Measurements from ENCODE around the gene CFDP1. TPM values are rescaled to one million over a fixed set of nuclear protein-coding genes. Genes with fewer than 3 reads are reported as not detected.
A peak's percentile ranks its signal among the peaks of the same experiment; 100 is the strongest.

The CFDP1 gene
- polyA plus RNA-seq, 1 donor (not counting 4 experiments of a cell fraction or from before 2014, with no cell fraction given): 42.1 TPM

DNA sequence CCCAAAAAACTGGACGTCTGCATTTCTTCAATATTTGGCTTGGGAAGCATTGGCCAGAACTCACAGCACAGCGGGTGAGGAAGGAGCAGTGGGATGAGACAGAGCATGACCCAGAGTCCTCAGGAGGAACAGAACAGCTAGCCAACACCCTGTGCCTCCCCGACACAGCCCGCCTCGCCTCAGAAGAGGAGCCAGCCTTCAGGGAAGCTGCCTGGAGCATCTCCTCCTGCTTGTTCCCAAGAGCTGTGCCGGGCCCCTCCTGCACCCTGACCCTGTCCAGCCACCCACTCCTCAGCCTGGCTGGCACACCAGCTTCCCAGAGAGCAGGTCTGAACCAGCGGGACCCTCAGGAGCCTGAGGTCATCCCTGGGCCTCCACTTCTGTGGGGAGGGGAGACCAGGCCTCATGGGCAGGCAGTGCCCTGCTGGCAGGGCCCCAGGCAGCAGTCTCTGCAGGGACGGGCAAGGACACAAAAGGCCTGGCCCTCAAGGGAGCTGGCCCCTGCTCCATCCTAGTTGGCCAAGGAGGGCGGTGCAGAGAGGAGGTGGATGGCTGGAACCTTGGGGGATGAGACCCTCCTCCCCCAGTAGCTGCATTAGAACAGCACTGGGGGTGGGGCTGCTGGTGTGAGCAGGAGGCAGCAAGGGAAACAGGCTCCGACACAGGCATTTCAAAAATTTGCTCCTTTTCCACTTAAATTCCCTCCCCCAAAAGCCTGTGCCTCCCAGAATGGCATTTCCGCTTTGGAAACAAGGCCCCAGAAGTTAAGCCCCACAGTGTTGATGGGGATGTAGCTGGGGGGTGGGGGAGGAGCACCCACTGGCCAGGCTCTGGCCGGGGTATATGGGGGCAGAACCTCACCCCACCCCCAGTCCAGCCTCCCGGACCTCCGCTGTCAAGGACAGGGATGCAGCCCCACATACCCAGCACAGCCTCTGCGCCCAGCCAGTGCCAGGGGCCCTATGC lies 180.1 kb downstream of the CFDP1 start:
- DNase-seq (ENCODE audit: low read depth, low spot score): no peak
- H3K4me3 ChIP-seq (ENCODE audit: control insufficient read depth in 2 of 3, extremely low read depth in 1 of 3, insufficient read depth in 2 of 3, low read depth in 1 of 3, low read length in 3 of 3): no peak overlapping the region
- peak overlapping the region; percentile 9 for H3K9ac ChIP-seq (ENCODE audit: control insufficient read depth, extremely low read depth, insufficient read depth, low read length)
- peaks cover 2 to 15% of the 10 kb centered on the region in 2 experiments for H3K36me3 ChIP-seq (ENCODE audit: control insufficient read depth in 2 of 2, extremely low read depth in 1 of 2, insufficient read depth in 2 of 2, low read length in 2 of 2)
- peaks cover 92% of the 10 kb centered on the region for H3K79me2 ChIP-seq (ENCODE audit: control insufficient read depth, insufficient read depth, low read length)
- H3K27ac ChIP-seq (ENCODE audit: control insufficient read depth, insufficient read depth, low read length): no peak overlapping the region
- H4K20me1 ChIP-seq (ENCODE audit: control insufficient read depth, extremely low read depth, insufficient read depth, low read length): peaks cover 31% of the 10 kb centered on the region
- H3K4me1 ChIP-seq (ENCODE audit: control insufficient read depth, extremely low read depth, insufficient read depth, low read length): peaks cover 73% of the 10 kb centered on the region
- peaks cover 5% of the 10 kb centered on the region for H3K9me1 ChIP-seq (ENCODE audit: control insufficient read depth, extremely low read depth, insufficient read depth, low read length)
- no peaks in the 10 kb centered on the region for H3K27me3 ChIP-seq (ENCODE audit: control insufficient read depth, extremely low read depth, insufficient read depth, low read length)
- TF ChIP-seq EZH2 (IDR thresholded peaks at IDR 0.05; ENCODE audit: low read length): no peak
- TF ChIP-seq, protein P1, sequence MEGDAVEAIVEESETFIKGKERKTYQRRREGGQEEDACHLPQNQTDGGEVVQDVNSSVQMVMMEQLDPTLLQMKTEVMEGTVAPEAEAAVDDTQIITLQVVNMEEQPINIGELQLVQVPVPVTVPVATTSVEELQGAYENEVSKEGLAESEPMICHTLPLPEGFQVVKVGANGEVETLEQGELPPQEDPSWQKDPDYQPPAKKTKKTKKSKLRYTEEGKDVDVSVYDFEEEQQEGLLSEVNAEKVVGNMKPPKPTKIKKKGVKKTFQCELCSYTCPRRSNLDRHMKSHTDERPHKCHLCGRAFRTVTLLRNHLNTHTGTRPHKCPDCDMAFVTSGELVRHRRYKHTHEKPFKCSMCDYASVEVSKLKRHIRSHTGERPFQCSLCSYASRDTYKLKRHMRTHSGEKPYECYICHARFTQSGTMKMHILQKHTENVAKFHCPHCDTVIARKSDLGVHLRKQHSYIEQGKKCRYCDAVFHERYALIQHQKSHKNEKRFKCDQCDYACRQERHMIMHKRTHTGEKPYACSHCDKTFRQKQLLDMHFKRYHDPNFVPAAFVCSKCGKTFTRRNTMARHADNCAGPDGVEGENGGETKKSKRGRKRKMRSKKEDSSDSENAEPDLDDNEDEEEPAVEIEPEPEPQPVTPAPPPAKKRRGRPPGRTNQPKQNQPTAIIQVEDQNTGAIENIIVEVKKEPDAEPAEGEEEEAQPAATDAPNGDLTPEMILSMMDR (optimal IDR thresholded peaks at IDR 0.05 in 1 of 3, IDR thresholded peaks at IDR 0.05 in 1 of 3, conservative IDR thresholded peaks at IDR 0.05 in 1 of 3; ENCODE audit: extremely low read depth in 1 of 3, insufficient read depth in 2 of 3, low read length in 3 of 3): no peak
- dilution Hi-C loops (cut with MboI; ENCODE audit: extremely low pct_ligation_motif_present, low sequenced_read_pairs): no loop called here
- H3K4me2 ChIP-seq (ENCODE audit: control insufficient read depth, extremely low read depth, insufficient read depth, low read depth, low read length): no peak overlapping the region
- H2AFZ ChIP-seq (ENCODE audit: control insufficient read depth, low read length): no peak overlapping the region
- FAIRE-seq: no peak
- H3K9me3 ChIP-seq (ENCODE audit: control insufficient read depth, low read depth, low read length): no peaks in the 10 kb centered on the region

DNA sequence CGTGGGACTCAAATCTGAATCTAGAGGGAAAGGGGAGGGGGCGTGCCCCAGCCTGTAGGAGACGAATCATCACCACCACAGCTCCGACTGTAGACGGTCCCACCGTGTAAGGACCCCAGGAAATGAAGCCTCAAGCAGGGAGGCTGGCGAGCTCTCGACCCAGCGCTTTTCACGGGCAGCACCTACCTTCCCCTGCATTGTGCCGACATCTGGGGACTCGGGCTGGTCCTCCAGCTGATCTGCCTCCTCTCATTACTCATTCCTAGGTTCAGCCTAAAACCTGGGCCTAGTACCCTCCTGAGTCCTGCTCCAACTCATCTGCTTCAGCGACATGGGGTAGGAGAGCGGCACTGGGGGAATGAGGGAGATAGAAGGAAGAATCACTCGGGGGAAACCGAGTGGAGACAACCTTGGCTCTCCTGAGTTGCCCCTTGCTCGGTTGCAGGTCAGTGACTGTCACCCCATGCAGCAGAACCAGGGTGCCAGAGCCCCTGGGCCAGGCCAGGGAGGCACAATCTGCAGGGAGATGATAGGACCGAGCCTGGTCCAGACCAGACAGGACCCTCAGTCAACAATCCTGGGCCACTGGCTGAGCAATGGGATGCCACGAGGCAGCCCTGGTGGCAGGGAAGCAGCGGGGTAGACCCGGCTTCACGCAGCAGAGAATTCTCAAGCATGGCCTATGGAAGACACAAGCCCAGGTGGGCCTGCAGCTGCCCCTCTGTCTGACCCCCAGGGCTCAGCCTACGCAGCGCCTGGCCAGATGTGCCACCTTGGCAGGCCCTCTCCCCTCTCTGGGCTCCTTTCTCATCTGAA lies 181.0 kb downstream of the CFDP1 start:
- dilution Hi-C loops (cut with MboI; ENCODE audit: extremely low pct_ligation_motif_present, low sequenced_read_pairs): no loop called here
- peaks cover 33% of the 10 kb centered on the region for H4K20me1 ChIP-seq (ENCODE audit: control insufficient read depth, extremely low read depth, insufficient read depth, low read length)

More for the DNA sequence above, 181.0 kb downstream of the CFDP1 start:
- FAIRE-seq: no peak
- Histone ChIP-seq H3K79me2 (ENCODE audit: control insufficient read depth, insufficient read depth, low read length) (peaks cover 92% of the 10 kb centered on the region), H3K9me1 (ENCODE audit: control insufficient read depth, extremely low read depth, insufficient read depth, low read length) (peaks cover 5% of the 10 kb centered on the region), H3K27ac (ENCODE audit: control insufficient read depth, insufficient read depth, low read length) (peak overlapping the region; percentile 59), H3K36me3 (ENCODE audit: control insufficient read depth in 2 of 2, extremely low read depth in 1 of 2, insufficient read depth in 2 of 2, low read length in 2 of 2) (peaks cover 2 to 12% of the 10 kb centered on the region in 2 experiments), H3K9me3 (ENCODE audit: control insufficient read depth, low read depth, low read length) (no peaks in the 10 kb centered on the region), H3K4me2 (ENCODE audit: control insufficient read depth, extremely low read depth, insufficient read depth, low read depth, low read length) (peak overlapping the region; percentile 63), H3K4me1 (ENCODE audit: control insufficient read depth, extremely low read depth, insufficient read depth, low read length) (peaks cover 77% of the 10 kb centered on the region), H3K4me3 (ENCODE audit: control insufficient read depth in 2 of 3, extremely low read depth in 1 of 3, insufficient read depth in 2 of 3, low read depth in 1 of 3, low read length in 3 of 3) (peak overlapping the region in 1 of 3 experiments; percentile 82), H3K27me3 (ENCODE audit: control insufficient read depth, extremely low read depth, insufficient read depth, low read length) (no peaks in the 10 kb centered on the region), H2AFZ (ENCODE audit: control insufficient read depth, low read length) (no peak overlapping the region), H3K9ac (ENCODE audit: control insufficient read depth, extremely low read depth, insufficient read depth, low read length) (peak overlapping the region; percentile 58)
- TF ChIP-seq EZH2 (IDR thresholded peaks at IDR 0.05; ENCODE audit: low read length): no peak
- TF ChIP-seq, protein P1 (optimal IDR thresholded peaks at IDR 0.05 in 1 of 3, IDR thresholded peaks at IDR 0.05 in 1 of 3, conservative IDR thresholded peaks at IDR 0.05 in 1 of 3; ENCODE audit: extremely low read depth in 1 of 3, insufficient read depth in 2 of 3, low read length in 3 of 3): no peak
- no peak for DNase-seq (ENCODE audit: low read depth, low spot score)

All from keratinocyte (primary cell).